HepG2 (cell line): ENCODE results near the gene LYRM1. TPM values are rescaled to one million over a fixed set of nuclear protein-coding genes. Genes with fewer than 3 reads are reported as not detected.
A peak's percentile ranks its signal among the peaks of the same experiment; 100 is the strongest.

ENCODE experiments used
- ATAC-seq: fragments of 200-7000 bp; cut with Tn5 transposase; 3 replicates; pipeline ENCODE4 v1.9.1; 2020; ENCODE audit warnings: mild to moderate bottlenecking, moderate library complexity
- BruUV-seq: library from RNA; stranded (reverse); fragments of 400-500 nt; replicated peaks from 2 replicates; lab custom pipeline; 2021; lab: Mats Ljungman, UMichigan
- CTCF ChIA-PET: fragments of 300-600 bp; formaldehyde crosslinking; extraction: SDS; loops from one replicate; lab custom pipeline; 2021; ENCODE audit warnings: low total read pairs, inconsistent platforms, low intra/inter-chr PET ratio; lab: Yijun Ruan, JAX
- POLR2A ChIA-PET: fragments of 350-600 bp; sonication (Branson Sonifier 250); formaldehyde crosslinking; loops from one replicate; lab custom pipeline; 2020; ENCODE audit warnings: antibody characterized with exemption, inconsistent platforms; lab: Yijun Ruan, JAX
- DNase-seq: peaks from one replicate; pipeline ENCODE4 v3.0.0-alpha.2; 2015; ENCODE audit warnings: low spot score
- FAIRE-seq: peaks from 3 replicates; lab custom pipeline; 2011; peaks lifted over from hg19 to GRCh38; lab: Jason Lieb, UNC
- H2AFZ ChIP-seq: one replicate; pipeline ENCODE4 v1.6.1; 2011; ENCODE audit warnings: low read length, inconsistent platforms
- H3K27ac ChIP-seq: fragments of 300-600 bp; 3 replicates; pipeline ENCODE4 v1.8.0; 2011; ENCODE audit warnings: mixed run types, mild to moderate bottlenecking, mixed read lengths, low read length, inconsistent platforms; ENCODE audit not compliant: insufficient read depth; ENCODE audit errors: extremely low read length
- H3K27me3 ChIP-seq, 2 experiments: fragments of 200-600 bp in 1 of 2; 2 replicates in 1 of 2; 3 replicates in 1 of 2; pipeline versions ENCODE4 v1.6.0 to v1.8.0; 2011; ENCODE audit warnings: low read length in 2 of 2, mild to moderate bottlenecking in 2 of 2, moderate library complexity in 2 of 2, inconsistent platforms in 1 of 2; ENCODE audit not compliant: insufficient read depth in 2 of 2, control insufficient read depth in 1 of 2
- H3K36me3 ChIP-seq, 2 experiments: fragments of 200-600 bp in 1 of 2; replicated peaks in 1 of 2; 2 replicates in 1 of 2; 3 replicates in 1 of 2; pipeline versions ENCODE4 v1.5.1 to v1.8.0; 2011; ENCODE audit warnings: low read length in 2 of 2, inconsistent platforms in 1 of 2; ENCODE audit not compliant: insufficient read depth in 2 of 2, control insufficient read depth in 1 of 2
- H3K4me1 ChIP-seq: 2 replicates; pipeline ENCODE4 v1.5.1; 2012; ENCODE audit warnings: low read length, inconsistent platforms; ENCODE audit not compliant: insufficient read depth
- H3K4me2 ChIP-seq: 2 replicates; pipeline ENCODE4 v1.6.0; 2011; ENCODE audit warnings: low read depth, low read length, inconsistent platforms
- H3K4me3 ChIP-seq, 3 experiments: fragments of 200-600 bp in 1 of 3; sonication (generic), shearing (Covaris generic) in 1 of 3; replicated peaks in 1 of 3; 2 replicates each; pipeline ENCODE4 v1.5.1; 2011 to 2016; ENCODE audit warnings: low read length in 3 of 3, inconsistent platforms in 2 of 3, low read depth in 2 of 3, mild to moderate bottlenecking in 2 of 3, control low read depth in 1 of 3, mixed read lengths in 1 of 3; ENCODE audit not compliant: insufficient read depth in 1 of 3
- H3K79me2 ChIP-seq: one replicate; pipeline ENCODE4 v1.6.1; 2011; ENCODE audit warnings: low read length, inconsistent platforms; ENCODE audit not compliant: insufficient read depth
- H3K9ac ChIP-seq: 2 replicates; pipeline ENCODE4 v1.6.0; 2011; ENCODE audit warnings: mild to moderate bottlenecking, low read depth, low read length, inconsistent platforms; ENCODE audit not compliant: insufficient read depth
- H3K9me3 ChIP-seq: 2 replicates; pipeline ENCODE4 v1.5.1; 2012; ENCODE audit warnings: mild to moderate bottlenecking, low read length
- H4K20me1 ChIP-seq: 2 replicates; pipeline ENCODE4 v1.6.0; 2011; ENCODE audit warnings: inconsistent platforms, mild to moderate bottlenecking, low read length, moderate library complexity; ENCODE audit not compliant: insufficient read depth
- CEBPB ChIP-seq: IDR thresholded peaks from 2 replicates; pipeline ENCODE4 v1.6.1; 2011; ENCODE audit warnings: low read depth, low read length, improper control_type of control experiment, borderline replicate concordance
- DZIP1 ChIP-seq: sonication (generic); formaldehyde crosslinking; IDR thresholded peaks from 2 replicates; pipeline ENCODE4 v1.5.0; 2020; ENCODE audit warnings: mild to moderate bottlenecking, missing genetic modification reagents
- MTF1 ChIP-seq: sonication (generic); formaldehyde crosslinking; IDR thresholded peaks from 2 replicates; pipeline ENCODE4 v1.5.0; 2020; ENCODE audit warnings: missing genetic modification reagents
- SNAI1 ChIP-seq: sonication (generic); formaldehyde crosslinking; IDR thresholded peaks from 2 replicates; pipeline ENCODE4 v1.5.0; 2020; ENCODE audit warnings: mild to moderate bottlenecking, missing genetic modification reagents, borderline replicate concordance
- TP53 ChIP-seq: sonication (generic); formaldehyde crosslinking; conservative IDR thresholded peaks from 2 replicates; pipeline ENCODE4 v1.4.0; 2020; ENCODE audit warnings: missing genetic modification reagents
- TSC22D2 ChIP-seq: sonication (generic); formaldehyde crosslinking; IDR thresholded peaks from 2 replicates; pipeline ENCODE4 v1.5.1; 2020; ENCODE audit warnings: missing genetic modification reagents, mild to moderate bottlenecking, borderline replicate concordance
- ZNF7 ChIP-seq: IDR thresholded peaks from 2 replicates; pipeline ENCODE4 v1.6.1; 2016; ENCODE audit warnings: missing biosample characterization, missing genetic modification reagents
- ZSCAN12 ChIP-seq: sonication (generic); formaldehyde crosslinking; IDR thresholded peaks from 2 replicates; pipeline ENCODE4 v1.9.0; 2021; ENCODE audit warnings: mild to moderate bottlenecking, missing genetic modification reagents
- WGBS: methylation state at CpG from one replicate; pipeline ENCODE4 v1.1.6; 2017; ENCODE audit warnings: low lambda C conversion rate; 5-methylcytosine and 5-hydroxymethylcytosine counted together
- in situ Hi-C: cut with HindIII; loops from 2 replicates; pipeline ENCODE4 v1.10.0; 2017; ENCODE audit warnings: low pct_unique_long_range_greater_than_20kb; ENCODE audit not compliant: extremely low pct_ligation_motif_present
- intact Hi-C: fragments of 100-400 bp; cut with micrococcal nuclease; formaldehyde crosslinking; loops from one replicate; pipeline ENCODE4 v1.10.0; 2022; ENCODE audit not compliant: unreplicated experiment
- polyA plus RNA-seq, 8 experiments: library from polyadenylated mRNA; depleted of rRNA in 3 of 8; stranded (reverse) in 7 of 8; unstranded in 1 of 8; fragments of >200 nt; fragmentation: Illumina TruSeq in 4 of 8; extraction: Trizol in 4 of 8; gene quantifications; 2 replicates each; pipeline versions ENCODE4 v1.2.1 to v1.2.3, GENCODE V29; 2011 to 2016; ENCODE audit warnings: low read depth in 4 of 8, missing spikeins in 1 of 8, mixed read lengths in 1 of 8; ENCODE audit not compliant: insufficient read depth in 1 of 8
- total RNA-seq, 5 experiments: library from RNA; depleted of rRNA; stranded (reverse); fragments of >200 nt; fragmentation: Illumina TruSeq; extraction: Trizol; gene quantifications; 2 replicates each; pipeline ENCODE4 v1.2.3, GENCODE V29; 2016; ENCODE audit warnings: low read depth in 1 of 5

The LYRM1 gene
- total and polyA plus RNA-seq, 2 of the 13 experiments (the other 11 are each of a cell fraction or from before 2014, with no cell fraction given) = 59.2 to 82.6 TPM

- Histone ChIP-seq H3K4me3 (no peak overlapping the region), H3K27ac (peak overlapping the region; percentile 33), H3K9me3 (no peaks in the 10 kb centered on the region), H3K27me3 (no peaks in the 10 kb centered on the region), H4K20me1 (peaks cover 13% of the 10 kb centered on the region; the same call in 1 of the 2 replicates), H3K9ac (no peak overlapping the region), H3K4me1 (peaks cover 40% of the 10 kb centered on the region), H2AFZ (no peak overlapping the region), H3K36me3 (peaks cover 19 to 32% of the 10 kb centered on the region in 2 experiments), H3K4me2 (no peak overlapping the region), H3K79me2 (peaks cover 67% of the 10 kb centered on the region)
- BruUV-seq = no TSS peak
- intact Hi-C loops = loop anchor here (5.0 kb wide), 1 partner anchor 62 kb away; no protein-coding TSS in a partner anchor
- TF ChIP-seq TP53 (CRISPR knock-in tag) (peak; percentile 95), CEBPB (no peak), ZSCAN12 (CRISPR knock-in tag) (no peak), ZNF7 (CRISPR knock-in tag) (no peak), TSC22D2 (CRISPR knock-in tag) (no peak), MTF1 (CRISPR knock-in tag) (no peak), DZIP1 (no peak), SNAI1 (CRISPR knock-in tag) (no peak)
- WGBS = 95% methylated on average over 6 of the region's 6 CpGs
- ATAC-seq (no peak), DNase-seq (no peak), FAIRE-seq (no peak)
- in situ Hi-C loops = no loop called here
- ChIA-PET CTCF (no interaction called here), POLR2A (interaction anchor here (1.0 to 2.3 kb wide), 5 partner anchors 10 to 34 kb away, joined by 3 to 13 read pairs (median 4); partner anchors contain the start of genes DCUN1D3 and LYRM1)
Observed at GRCh38 chr16:20865420-20866131, 35.0 kb upstream of the LYRM1 start.
